Endothelial cell of umbilical vein (primary cell): Measurements from ENCODE around the gene FAM222A.

Experiments
- POLR2A ChIP-seq: IDR thresholded peaks from 2 replicates; pipeline ENCODE4 v1.6.1; 2012; ENCODE audit warnings: low read depth, mild to moderate bottlenecking, control low read depth, low read length
- POLR2AphosphoS5 ChIP-seq: IDR thresholded peaks from 2 replicates; pipeline ENCODE4 v1.6.1; 2012; ENCODE audit warnings: low read depth, mild to moderate bottlenecking, control low read depth, low read length, moderate library complexity; ENCODE audit not compliant: insufficient read depth
- TF ChIP-seq, protein P1 (sequence below), 2 donors: IDR thresholded peaks; 1 replicate in 1 of 2; 2 replicates in 1 of 2; pipeline ENCODE4 v1.5.1; 2011; ENCODE audit warnings: low read length in 2 of 2, mild to moderate bottlenecking in 2 of 2, moderate library complexity in 2 of 2, control low read depth in 1 of 2, inconsistent platforms in 1 of 2, low read depth in 1 of 2; ENCODE audit not compliant: insufficient read depth in 1 of 2; ENCODE audit errors: extremely low read depth in 1 of 2
- TF ChIP-seq, protein P2 (sequence below): IDR thresholded peaks from 2 replicates; pipeline ENCODE4 v1.6.1; 2011; ENCODE audit not compliant: insufficient read depth, insufficient read length

DNA sequence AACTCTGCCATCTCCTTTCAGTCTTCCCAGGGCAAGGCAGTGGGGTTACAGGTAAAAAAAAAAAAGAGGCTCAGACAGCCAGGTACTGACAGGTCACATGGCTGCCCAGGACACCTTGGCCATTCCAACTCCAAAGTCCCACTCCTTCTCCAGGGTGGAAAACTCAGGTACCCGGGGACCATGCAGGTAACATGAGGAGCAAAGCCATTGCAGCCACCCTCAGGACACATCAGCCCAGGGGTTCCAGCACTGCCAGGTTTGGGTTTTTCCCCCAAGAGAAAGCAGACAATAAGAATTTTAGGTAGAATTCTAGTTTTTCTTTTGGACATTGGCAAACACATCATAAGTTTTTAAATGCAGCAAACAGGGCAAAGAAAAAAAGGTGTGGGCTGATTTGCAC lies 15.3 kb downstream of the FAM222A start:
- TF ChIP-seq, protein P1, sequence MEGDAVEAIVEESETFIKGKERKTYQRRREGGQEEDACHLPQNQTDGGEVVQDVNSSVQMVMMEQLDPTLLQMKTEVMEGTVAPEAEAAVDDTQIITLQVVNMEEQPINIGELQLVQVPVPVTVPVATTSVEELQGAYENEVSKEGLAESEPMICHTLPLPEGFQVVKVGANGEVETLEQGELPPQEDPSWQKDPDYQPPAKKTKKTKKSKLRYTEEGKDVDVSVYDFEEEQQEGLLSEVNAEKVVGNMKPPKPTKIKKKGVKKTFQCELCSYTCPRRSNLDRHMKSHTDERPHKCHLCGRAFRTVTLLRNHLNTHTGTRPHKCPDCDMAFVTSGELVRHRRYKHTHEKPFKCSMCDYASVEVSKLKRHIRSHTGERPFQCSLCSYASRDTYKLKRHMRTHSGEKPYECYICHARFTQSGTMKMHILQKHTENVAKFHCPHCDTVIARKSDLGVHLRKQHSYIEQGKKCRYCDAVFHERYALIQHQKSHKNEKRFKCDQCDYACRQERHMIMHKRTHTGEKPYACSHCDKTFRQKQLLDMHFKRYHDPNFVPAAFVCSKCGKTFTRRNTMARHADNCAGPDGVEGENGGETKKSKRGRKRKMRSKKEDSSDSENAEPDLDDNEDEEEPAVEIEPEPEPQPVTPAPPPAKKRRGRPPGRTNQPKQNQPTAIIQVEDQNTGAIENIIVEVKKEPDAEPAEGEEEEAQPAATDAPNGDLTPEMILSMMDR (IDR thresholded peaks at IDR 0.05; ENCODE audit: extremely low read depth in 1 of 2, insufficient read depth in 1 of 2, low read depth in 1 of 2, low read length in 2 of 2) = no peak
- TF ChIP-seq POLR2A (no peak), POLR2AphosphoS5 (no peak)
- TF ChIP-seq, protein P2, sequence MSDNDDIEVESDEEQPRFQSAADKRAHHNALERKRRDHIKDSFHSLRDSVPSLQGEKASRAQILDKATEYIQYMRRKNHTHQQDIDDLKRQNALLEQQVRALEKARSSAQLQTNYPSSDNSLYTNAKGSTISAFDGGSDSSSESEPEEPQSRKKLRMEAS = no peak
